ENCODE measurements around the gene KLK15.

The KLK15 gene
- 0 to 0.62 reads per million in 2 donors for total RNA-seq

DNA sequence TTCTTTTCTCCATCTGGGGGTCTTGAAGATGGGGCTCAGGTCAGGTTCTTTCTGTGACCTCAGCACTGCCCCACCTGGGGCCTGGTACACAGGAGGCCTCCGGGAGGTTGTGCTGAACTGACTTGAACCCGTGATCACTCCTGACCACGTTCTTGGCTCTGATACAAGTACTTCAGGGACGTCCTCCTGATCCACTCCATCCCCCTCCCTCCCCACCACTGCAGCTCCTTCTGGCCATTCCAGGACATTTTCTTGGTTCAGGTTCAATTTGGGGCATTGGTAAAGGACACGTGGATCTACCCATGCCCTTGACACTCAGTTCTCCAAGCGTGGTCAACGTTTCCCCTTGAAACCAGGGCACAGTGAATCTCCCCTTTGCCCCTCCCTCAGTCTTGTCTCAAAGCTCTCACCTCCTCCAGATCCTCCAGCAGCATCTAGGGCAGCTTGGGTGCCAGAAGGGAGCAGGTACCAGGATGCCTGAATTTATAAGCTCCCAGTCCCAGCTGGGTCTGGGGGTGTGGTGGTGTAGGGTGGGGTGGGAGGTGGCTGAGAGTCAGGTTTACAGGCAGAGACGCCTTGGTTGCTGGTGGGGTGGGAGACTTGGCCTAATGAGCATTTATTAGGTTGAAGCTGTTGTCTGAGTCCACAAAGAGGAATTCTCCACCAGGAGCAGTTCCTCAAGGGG lies at the start of gene KLK15:
Gene KLK15 (minus strand): TSS at position 458 of the 685 bp plus-strand sequence. CDS start 2,082 bp downstream, outside the sequence.
- DNase-seq, result no peak

- no peak for DNase-seq
Measured at GRCh38 chr19:50882188-50882587, 48.8 kb upstream of the KLK15 start.

GRCh38 chr19:50880241-50880640 lies 46.9 kb upstream of the KLK15 start:
- DNase-seq, result no peak

DNA sequence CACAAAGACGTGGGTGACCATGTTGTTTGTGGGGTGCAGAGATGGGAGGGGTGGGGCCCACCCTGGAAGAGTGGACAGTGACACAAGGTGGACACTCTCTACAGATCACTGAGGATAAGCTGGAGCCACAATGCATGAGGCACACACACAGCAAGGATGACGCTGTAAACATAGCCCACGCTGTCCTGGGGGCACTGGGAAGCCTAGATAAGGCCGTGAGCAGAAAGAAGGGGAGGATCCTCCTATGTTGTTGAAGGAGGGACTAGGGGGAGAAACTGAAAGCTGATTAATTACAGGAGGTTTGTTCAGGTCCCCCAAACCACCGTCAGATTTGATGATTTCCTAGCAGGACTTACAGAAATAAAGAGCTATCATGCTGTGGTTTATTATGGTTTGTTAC lies 45.5 kb upstream of the KLK15 start:
- no peak for DNase-seq

DNA sequence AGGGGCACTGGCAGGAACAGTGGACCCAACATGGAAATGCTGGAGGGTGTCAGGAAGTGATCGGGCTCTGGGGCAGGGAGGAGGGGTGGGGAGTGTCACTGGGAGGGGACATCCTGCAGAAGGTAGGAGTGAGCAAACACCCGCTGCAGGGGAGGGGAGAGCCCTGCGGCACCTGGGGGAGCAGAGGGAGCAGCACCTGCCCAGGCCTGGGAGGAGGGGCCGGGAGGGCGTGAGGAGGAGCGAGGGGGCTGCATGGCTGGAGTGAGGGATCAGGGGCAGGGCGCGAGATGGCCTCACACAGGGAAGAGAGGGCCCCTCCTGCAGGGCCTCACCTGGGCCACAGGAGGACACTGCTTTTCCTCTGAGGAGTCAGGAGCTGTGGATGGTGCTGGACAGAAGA lies 44.0 kb upstream of the KLK15 start:
- DNase-seq, result no peak

- DNase-seq, result no peak
Measured at GRCh38 chr19:50876456-50876855, 43.1 kb upstream of the KLK15 start.

DNA sequence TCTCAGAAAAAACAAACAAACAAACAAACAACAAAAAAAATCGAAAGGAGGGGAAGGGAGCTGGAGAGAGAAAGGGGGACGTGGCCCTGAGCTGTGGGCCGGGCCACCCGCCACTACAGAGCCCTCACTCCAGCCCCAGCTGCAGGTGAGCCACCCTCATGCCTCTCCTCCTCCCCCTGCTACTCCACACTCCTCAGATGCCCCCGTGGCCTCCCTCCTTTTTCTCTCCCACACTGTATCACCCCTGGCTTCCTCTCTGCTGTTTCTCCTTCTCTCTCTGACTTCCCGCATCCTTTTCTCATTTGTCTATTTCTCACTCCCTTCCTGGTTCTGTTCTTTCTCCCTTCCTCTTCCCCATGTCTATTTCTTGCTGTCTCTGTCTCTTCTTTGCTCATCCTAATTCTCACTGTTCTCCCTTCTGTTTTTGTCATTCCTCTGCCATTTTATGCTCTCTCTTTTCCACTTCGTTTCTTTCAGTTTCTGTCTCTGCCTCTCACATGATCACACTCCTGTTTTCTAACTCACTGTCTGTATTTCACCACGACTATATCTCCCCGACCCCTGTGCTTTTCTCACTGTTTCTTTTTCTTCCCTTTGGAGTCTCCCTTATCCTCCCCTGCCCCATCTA lies 42.5 kb upstream of the KLK15 start:
- no peak for DNase-seq

DNA sequence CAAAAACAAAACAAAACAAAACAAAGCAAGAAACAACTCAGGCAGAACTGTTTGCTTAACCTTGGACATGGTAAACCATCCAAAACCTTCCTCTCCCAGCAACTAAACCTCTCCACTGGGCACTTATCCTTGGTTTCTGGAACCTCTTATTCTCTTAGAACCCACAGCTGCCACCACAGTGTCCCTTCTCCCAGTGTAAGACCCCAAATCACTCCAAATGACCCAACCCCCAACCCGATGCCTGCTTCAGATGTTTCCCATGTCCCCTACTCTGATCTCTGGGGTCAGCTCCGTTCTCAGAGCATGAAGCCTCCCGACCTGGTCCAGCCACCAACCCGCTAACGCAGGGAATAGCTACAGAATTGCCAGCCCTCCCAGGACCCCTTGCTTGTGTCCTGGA lies 40.8 kb upstream of the KLK15 start:
- no peak for DNase-seq

GRCh38 chr19:50873056-50873455 lies 39.7 kb upstream of the KLK15 start, which contains the start of gene KLK2:
TSS of gene KLK2 (plus strand) at chr19:50873439. CDS start at chr19:50873474, 35 bp downstream.
- DNase-seq, result no peak

GRCh38 chr19:50870417-50871089 lies 37.2 kb upstream of the KLK15 start:
- peak in 1 of 5 experiments; percentile 66 for DNase-seq

DNA sequence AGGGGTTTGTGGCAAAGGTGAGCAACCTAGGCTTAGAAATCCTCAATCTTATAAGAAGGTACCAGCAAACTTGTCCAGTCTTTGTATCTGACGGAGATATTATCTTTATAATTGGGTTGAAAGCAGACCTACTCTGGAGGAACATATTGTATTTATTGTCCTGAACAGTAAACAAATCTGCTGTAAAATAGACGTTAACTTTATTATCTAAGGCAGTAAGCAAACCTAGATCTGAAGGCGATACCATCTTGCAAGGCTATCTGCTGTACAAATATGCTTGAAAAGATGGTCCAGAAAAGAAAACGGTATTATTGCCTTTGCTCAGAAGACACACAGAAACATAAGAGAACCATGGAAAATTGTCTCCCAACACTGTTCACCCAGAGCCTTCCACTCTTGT lies 36.1 kb upstream of the KLK15 start:
- DNase-seq, result no peak

GRCh38 chr19:50861496-50862286 lies 28.3 kb upstream of the KLK15 start:
- no peak for DNase-seq

- no peak for DNase-seq
Measured at GRCh38 chr19:50861010-50861409, 27.6 kb upstream of the KLK15 start.

- DNase-seq, result no peak
Measured at GRCh38 chr19:50859849-50860248, 26.5 kb upstream of the KLK15 start.

GRCh38 chr19:50858886-50859285 lies 25.5 kb upstream of the KLK15 start:
- no peak for DNase-seq

DNA sequence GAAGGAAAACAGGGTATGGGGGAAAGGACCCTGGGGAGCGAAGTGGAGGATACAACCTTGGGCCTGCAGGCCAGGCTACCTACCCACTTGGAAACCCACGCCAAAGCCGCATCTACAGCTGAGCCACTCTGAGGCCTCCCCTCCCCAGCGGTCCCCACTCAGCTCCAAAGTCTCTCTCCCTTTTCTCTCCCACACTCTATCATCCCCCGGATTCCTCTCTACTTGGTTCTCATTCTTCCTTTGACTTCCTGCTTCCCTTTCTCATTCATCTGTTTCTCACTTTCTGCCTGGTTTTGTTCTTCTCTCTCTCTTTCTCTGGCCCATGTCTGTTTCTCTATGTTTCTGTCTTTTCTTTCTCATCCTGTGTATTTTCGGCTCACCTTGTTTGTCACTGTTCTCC lies 24.0 kb upstream of the KLK15 start:
- DNase-seq, result no peak

- DNase-seq, result no peak
Measured at GRCh38 chr19:50854636-50855410, 21.4 kb upstream of the KLK15 start, which contains the start of gene KLK3. TSS of gene KLK3 (plus strand) at chr19:50854915. CDS start at chr19:50854956, 41 bp downstream.

DNA sequence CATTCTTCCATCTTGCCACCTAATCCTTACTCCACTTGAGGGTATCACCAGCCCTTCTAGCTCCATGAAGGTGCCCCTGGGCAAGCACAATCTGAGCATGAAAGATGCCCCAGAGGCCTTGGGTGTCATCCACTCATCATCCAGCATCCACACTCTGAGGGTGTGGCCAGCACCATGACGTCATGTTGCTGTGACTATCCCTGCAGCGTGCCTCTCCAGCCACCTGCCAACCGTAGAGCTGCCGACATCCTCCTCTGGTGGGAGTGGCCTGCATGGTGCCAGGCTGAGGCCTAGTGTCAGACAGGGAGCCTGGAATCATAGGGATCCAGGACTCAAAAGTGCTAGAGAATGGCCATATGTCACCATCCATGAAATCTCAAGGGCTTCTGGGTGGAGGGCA lies 18.2 kb upstream of the KLK15 start:
- DNase-seq, result no peak

- no peak for DNase-seq
Measured at GRCh38 chr19:50850738-50851137, 17.4 kb upstream of the KLK15 start.

GRCh38 chr19:50844296-50844935 lies 11.0 kb upstream of the KLK15 start:
- DNase-seq, result no peak

DNA sequence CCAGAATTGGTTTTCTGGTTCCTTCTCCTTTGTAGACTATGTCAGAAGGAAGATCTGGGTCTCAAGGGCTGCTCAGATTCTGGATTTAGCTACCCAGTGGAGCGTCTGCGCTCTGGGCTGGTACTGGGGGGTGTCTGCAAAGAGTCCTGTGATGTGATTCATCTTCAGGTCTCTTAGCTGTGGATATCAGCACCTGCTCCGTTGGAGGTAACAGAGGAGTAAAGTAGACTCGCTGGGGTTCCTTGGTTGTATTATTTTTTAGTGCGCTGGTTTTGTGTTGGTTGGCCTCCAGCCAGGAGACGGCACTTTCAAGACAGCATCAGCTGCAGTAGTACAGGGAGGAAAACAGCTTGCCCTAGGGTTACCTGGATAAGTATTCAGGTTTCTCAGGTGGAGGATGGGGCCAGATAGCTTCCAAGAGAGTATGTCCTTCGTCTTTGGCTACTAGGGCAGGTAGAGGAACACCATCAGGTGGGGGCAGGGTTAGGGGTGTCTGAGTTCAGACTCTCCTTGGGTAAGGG lies 10.4 kb upstream of the KLK15 start:
- DNase-seq, result no peak
